Adrenal gland (tissue), 5 donors: ENCODE measurements around the gene TTC22.

Source experiments
- CTCF ChIP-seq, 6 experiments: fragments of 450-650 bp in 4 of 6; fragments of 200-600 bp in 2 of 6; sonication (generic) in 1 of 6; IDR thresholded peaks; 1 replicate in 5 of 6; 2 replicates in 1 of 6; pipeline versions ENCODE4 v1.5.1 to v1.8.0; 2016 to 2021; ENCODE audit warnings: antibody characterized with exemption in 6 of 6, mild to moderate bottlenecking in 2 of 6, moderate library complexity in 1 of 6
- POLR2A ChIP-seq, 2 donors: fragments of 450-650 bp; IDR thresholded peaks; one replicate each; pipeline ENCODE4 v1.6.1; 2017; ENCODE audit warnings: antibody characterized with exemption in 2 of 2, mild to moderate bottlenecking in 2 of 2, moderate library complexity in 1 of 2
- donor health status: DM: no; HTN: no; CAD: no.

GRCh38 chr1:54768093-54768492 is 33.0 kb downstream of the TTC22 start:
- TF ChIP-seq CTCF (IDR thresholded peaks at IDR 0.05) (peak in 1 of 6 experiments; percentile 4), POLR2A (IDR thresholded peaks at IDR 0.05) (no peak)
